ENCODE data around the gene MAG.

DNA sequence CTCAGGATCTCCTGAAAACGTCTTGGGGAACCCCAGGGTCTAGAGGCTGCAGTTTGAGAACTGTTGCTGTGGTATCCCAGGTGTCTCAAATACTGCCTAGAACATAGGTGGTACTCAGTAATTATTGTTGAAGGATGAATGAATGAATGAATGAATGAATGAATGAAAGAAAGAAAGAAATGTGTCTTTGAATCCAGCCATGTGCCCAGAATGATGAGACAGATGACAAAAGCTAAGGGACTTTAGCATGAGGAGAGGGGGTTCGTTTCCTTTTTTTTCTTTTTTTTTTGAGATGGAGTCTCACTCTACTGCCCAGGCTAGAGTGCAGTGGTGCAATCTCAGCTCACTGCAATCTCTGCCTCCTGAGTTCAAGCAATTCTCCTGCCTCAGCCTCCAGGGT is 35.4 kb upstream of the MAG start:
- TF ChIP-seq FOXP2 (optimal IDR thresholded peaks at IDR 0.05; ENCODE audit: control extremely low read depth, extremely low read length, insufficient read depth) (no peak), POLR2AphosphoS5 (IDR thresholded peaks at IDR 0.05; ENCODE audit: borderline replicate concordance, low read depth, low read length) (no peak), EZH2 (IDR thresholded peaks at IDR 0.05) (no peak)

All from SK-N-MC (cell line).